Body of pancreas (tissue), 4 donors: Measurements from ENCODE around the gene FIGN. TPM values are rescaled to one million over a fixed set of nuclear protein-coding genes. Genes with fewer than 3 reads are reported as not detected.

Experiments used
- ATAC-seq: fragments of 150-250 bp; one replicate; pipeline ENCODE4 v1.9.1; 2016
- DNase-seq, 4 donors: peaks; one replicate each; pipeline ENCODE4 v3.0.0-alpha.2; 2019
- H3K27ac ChIP-seq, 4 donors: fragments of 200-600 bp; sonication (generic); 1 replicate in 3 of 4; 2 replicates in 1 of 4; pipeline versions ENCODE4 v1.5.1 to v1.6.1; 2016 to 2019; ENCODE audit warnings: mild to moderate bottlenecking in 1 of 4, mixed read lengths in 1 of 4, moderate library complexity in 1 of 4
- H3K27me3 ChIP-seq, 2 donors: fragments of 200-600 bp; sonication (generic); one replicate each; pipeline ENCODE4 v1.6.0; 2016; ENCODE audit warnings: mild to moderate bottlenecking in 1 of 2
- H3K36me3 ChIP-seq, 2 donors: fragments of 200-600 bp; sonication (generic); replicated peaks in 1 of 2; 2 replicates each; pipeline ENCODE4 v1.5.1; 2016; ENCODE audit warnings: low read depth in 2 of 2; ENCODE audit not compliant: insufficient read depth in 1 of 2
- H3K4me1 ChIP-seq: fragments of 200-600 bp; sonication (generic); one replicate; pipeline ENCODE4 v1.6.0; 2016
- H3K4me3 ChIP-seq, 2 donors: fragments of 200-600 bp; sonication (generic); 1 replicate in 1 of 2; 2 replicates in 1 of 2; pipeline ENCODE4 v1.5.1; 2016 to 2019
- H3K9me3 ChIP-seq, 3 donors: fragments of 200-600 bp; sonication (generic); 1 replicate in 2 of 3; 2 replicates in 1 of 3; pipeline ENCODE4 v1.5.1; 2016
- CTCF ChIP-seq, 7 experiments: fragments of 450-650 bp in 4 of 7; fragments of 200-600 bp in 3 of 7; sonication (generic) in 3 of 7; IDR thresholded peaks; one replicate each; pipeline ENCODE4 v1.5.1; 2016 to 2019; ENCODE audit warnings: antibody characterized with exemption in 7 of 7
- POLR2A ChIP-seq, 3 donors: fragments of 450-650 bp; IDR thresholded peaks; one replicate each; pipeline ENCODE4 v1.6.1; 2016; ENCODE audit warnings: antibody characterized with exemption in 3 of 3, mild to moderate bottlenecking in 2 of 3
- WGBS, 2 donors: methylation state at CpG; one replicate each; pipeline ENCODE4 v1.1.5; 2017; 5-methylcytosine and 5-hydroxymethylcytosine counted together
- intact Hi-C: fragments of 100-400 bp; cut with DNase I; formaldehyde crosslinking; loops from one replicate; pipeline ENCODE4 v1.15.1; 2023
- total RNA-seq, 2 donors: library from RNA; depleted of rRNA; stranded (reverse); fragments of >200 nt; gene quantifications; one replicate each; pipeline ENCODE4 v1.1.0, GENCODE V29; 2016

The FIGN gene
- total RNA-seq, 2 donors from 2014 or later = 3.4 to 4.0 TPM

GRCh38 chr2:163633291-163633690 lies 102.5 kb downstream of the FIGN start:
- no peak for TF ChIP-seq CTCF (IDR thresholded peaks at IDR 0.05)
- no peak for TF ChIP-seq POLR2A (IDR thresholded peaks at IDR 0.05)
- Histone ChIP-seq H3K27me3 (no peaks in the 10 kb centered on the region), H3K4me1 (no peaks in the 10 kb centered on the region), H3K27ac (no peak overlapping the region), H3K4me3 (no peak overlapping the region), H3K36me3 (no peaks in the 10 kb centered on the region), H3K9me3 (no peaks in the 10 kb centered on the region)
- WGBS, 2 donors = 83 to 85% methylated on average over 5 of the region's 5 CpGs
- intact Hi-C loops = no loop called here
- ATAC-seq (no peak), DNase-seq (no peak)

- intact Hi-C loops = no loop called here
- H3K9me3 ChIP-seq = no peaks in the 10 kb centered on the region
- ATAC-seq = no peak
- H3K4me3 ChIP-seq = no peak overlapping the region
- no peak overlapping the region for H3K27ac ChIP-seq
- 86 to 87% methylated on average over 5 of the region's 5 CpGs for WGBS, 2 donors
- no peaks in the 10 kb centered on the region for H3K4me1 ChIP-seq
- no peak for DNase-seq
- no peaks in the 10 kb centered on the region for H3K36me3 ChIP-seq
- H3K27me3 ChIP-seq = no peaks in the 10 kb centered on the region
- TF ChIP-seq CTCF (IDR thresholded peaks at IDR 0.05) (no peak), POLR2A (IDR thresholded peaks at IDR 0.05) (no peak)
Measured at GRCh38 chr2:163630836-163631235, 105.0 kb downstream of the FIGN start.

DNA sequence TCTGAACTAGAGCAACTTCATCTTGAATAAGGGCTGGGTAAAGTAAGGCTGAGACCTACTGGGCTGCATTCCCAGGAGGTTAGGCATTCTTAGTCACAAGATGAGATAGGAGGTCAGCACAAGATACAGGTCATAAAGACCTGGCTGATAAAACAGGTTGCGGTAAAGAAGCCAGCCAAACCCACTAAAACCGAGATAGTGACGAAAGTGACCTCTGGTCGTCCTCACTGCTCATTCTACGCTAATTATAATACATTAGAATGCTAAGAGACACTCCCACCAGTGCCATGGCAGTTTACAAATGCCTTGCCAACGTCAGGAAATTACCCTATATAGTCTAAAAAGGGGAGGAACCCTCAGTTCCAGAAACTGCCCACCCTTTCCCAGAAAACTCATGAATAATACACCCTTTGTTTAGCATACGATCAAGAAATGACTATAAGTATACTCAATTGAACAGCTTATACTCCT lies 109.1 kb downstream of the FIGN start:
- WGBS, 2 donors = 60 to 66% methylated on average over 7 of the region's 7 CpGs
- ATAC-seq = no peak
- no peaks in the 10 kb centered on the region for H3K27me3 ChIP-seq

GRCh38 chr2:163626208-163626607 lies 109.6 kb downstream of the FIGN start:
- Histone ChIP-seq H3K4me1 (no peaks in the 10 kb centered on the region), H3K9me3 (no peaks in the 10 kb centered on the region), H3K27ac (no peak overlapping the region), H3K36me3 (no peaks in the 10 kb centered on the region), H3K4me3 (no peak overlapping the region), H3K27me3 (no peaks in the 10 kb centered on the region)
- 95 to 96% methylated on average over 1 of the region's 1 CpG for WGBS, 2 donors
- ATAC-seq (no peak), DNase-seq (no peak)
- TF ChIP-seq POLR2A (IDR thresholded peaks at IDR 0.05) = no peak
- TF ChIP-seq CTCF (IDR thresholded peaks at IDR 0.05) = no peak
- intact Hi-C loops = no loop called here

More for the DNA sequence above, 109.1 kb downstream of the FIGN start:
- Histone ChIP-seq H3K4me1 (no peaks in the 10 kb centered on the region), H3K4me3 (no peak overlapping the region), H3K27ac (no peak overlapping the region), H3K36me3 (no peaks in the 10 kb centered on the region), H3K9me3 (no peaks in the 10 kb centered on the region)
- intact Hi-C loops = no loop called here
- no peak for TF ChIP-seq CTCF (IDR thresholded peaks at IDR 0.05)
- no peak for TF ChIP-seq POLR2A (IDR thresholded peaks at IDR 0.05)
- no peak for DNase-seq

- Histone ChIP-seq H3K4me3 (no peak overlapping the region), H3K27me3 (no peaks in the 10 kb centered on the region), H3K36me3 (no peaks in the 10 kb centered on the region), H3K27ac (no peak overlapping the region), H3K4me1 (no peaks in the 10 kb centered on the region), H3K9me3 (no peaks in the 10 kb centered on the region)
- intact Hi-C loops = no loop called here
- no peak for DNase-seq
- 78 to 84% methylated on average over 1 of the region's 1 CpG for WGBS, 2 donors
- ATAC-seq = no peak
- TF ChIP-seq CTCF (IDR thresholded peaks at IDR 0.05) (no peak), POLR2A (IDR thresholded peaks at IDR 0.05) (no peak)
Measured at GRCh38 chr2:163625632-163626031, 110.2 kb downstream of the FIGN start.
